DOHH2 (cell line): ENCODE results near the gene RBM33.

Source experiments
- H3F3A ChIP-seq: fragments of 200-600 bp; sonication (generic), shearing (Covaris generic); 2 replicates; pipeline ENCODE4 v1.6.0; 2016; ENCODE audit warnings: antibody characterized with exemption, mild to moderate bottlenecking; ENCODE audit not compliant: control insufficient read depth, insufficient read depth
- H3K27ac ChIP-seq: fragments of 200-600 bp; sonication (generic); 2 replicates; pipeline ENCODE4 v1.5.1; 2014; ENCODE audit warnings: low read depth, mild to moderate bottlenecking, low read length, moderate library complexity
- H3K27me3 ChIP-seq: fragments of 200-600 bp; sonication (generic); 2 replicates; pipeline ENCODE4 v1.6.1; 2014; ENCODE audit warnings: mild to moderate bottlenecking, low read length, mixed read lengths; ENCODE audit not compliant: control insufficient read depth
- H3K36me3 ChIP-seq: fragments of 200-600 bp; sonication (generic); 2 replicates; pipeline ENCODE4 v1.6.1; 2014; ENCODE audit warnings: mild to moderate bottlenecking, low read length, moderate library complexity, mixed read lengths; ENCODE audit not compliant: control insufficient read depth
- H3K4me1 ChIP-seq: fragments of 200-600 bp; sonication (generic); 2 replicates; pipeline ENCODE4 v1.6.1; 2014; ENCODE audit warnings: mild to moderate bottlenecking, low read length, mixed read lengths; ENCODE audit not compliant: control insufficient read depth
- H3K4me2 ChIP-seq: fragments of 200-600 bp; sonication (generic); 2 replicates; pipeline ENCODE4 v1.6.0; 2014; ENCODE audit warnings: mild to moderate bottlenecking, low read length, moderate library complexity
- H3K4me3 ChIP-seq: fragments of 200-600 bp; sonication (generic); 2 replicates; pipeline ENCODE4 v1.5.1; 2014; ENCODE audit warnings: mild to moderate bottlenecking, low read length, mixed read lengths
- H3K79me2 ChIP-seq: fragments of 200-600 bp; sonication (generic); 2 replicates; pipeline ENCODE4 v1.6.1; 2014; ENCODE audit warnings: mild to moderate bottlenecking, low read length, mixed read lengths; ENCODE audit not compliant: control insufficient read depth
- H3K9me2 ChIP-seq: fragments of 200-600 bp; sonication (generic); replicated peaks from 2 replicates; pipeline ENCODE4 v1.6.1; 2014; ENCODE audit warnings: mild to moderate bottlenecking, low read length, mixed read lengths; ENCODE audit not compliant: control insufficient read depth
- H3K9me3 ChIP-seq: fragments of 200-600 bp; sonication (generic); 2 replicates; pipeline ENCODE4 v1.6.1; 2014; ENCODE audit warnings: antibody characterized with exemption, low read length, mixed read lengths; ENCODE audit not compliant: control insufficient read depth, insufficient read depth
- H4K20me1 ChIP-seq: fragments of 200-600 bp; sonication (generic); 2 replicates; pipeline ENCODE4 v1.6.0; 2014; ENCODE audit warnings: low read depth, mild to moderate bottlenecking, antibody characterized with exemption, low read length, moderate library complexity; ENCODE audit not compliant: control insufficient read depth, insufficient read depth
- CTCF ChIP-seq: fragments of 200-600 bp; sonication (generic); IDR thresholded peaks from one replicate; pipeline ENCODE4 v1.5.1; 2014; ENCODE audit warnings: antibody characterized with exemption, mild to moderate bottlenecking, low read depth, low read length; ENCODE audit not compliant: poor library complexity, severe bottlenecking
- EZH2phosphoT487 ChIP-seq: fragments of 200-600 bp; sonication (generic); IDR thresholded peaks from 2 replicates; pipeline ENCODE4 v1.6.1; 2017; ENCODE audit warnings: borderline replicate concordance, mild to moderate bottlenecking, antibody characterized with exemption, low read length, moderate library complexity, mixed read lengths

The RBM33 gene

GRCh38 chr7:155731871-155732270 is 87.4 kb downstream of the RBM33 start:
- Histone ChIP-seq H3K36me3 (peaks cover 88% of the 10 kb centered on the region), H3F3A (peaks cover 29% of the 10 kb centered on the region), H3K9me3 (peaks cover 9% of the 10 kb centered on the region; the same call in 1 of the 2 replicates), H3K9me2 (no peaks in the 10 kb centered on the region), H3K79me2 (peaks cover 97% of the 10 kb centered on the region), H3K4me1 (peaks cover 99% of the 10 kb centered on the region), H4K20me1 (no peaks in the 10 kb centered on the region), H3K27me3 (no peaks in the 10 kb centered on the region), H3K4me2 (peak overlapping the region; percentile 65), H3K4me3 (peak overlapping the region; percentile 42), H3K27ac (peak overlapping the region; percentile 60)
- TF ChIP-seq CTCF (no peak), EZH2phosphoT487 (no peak)

DNA sequence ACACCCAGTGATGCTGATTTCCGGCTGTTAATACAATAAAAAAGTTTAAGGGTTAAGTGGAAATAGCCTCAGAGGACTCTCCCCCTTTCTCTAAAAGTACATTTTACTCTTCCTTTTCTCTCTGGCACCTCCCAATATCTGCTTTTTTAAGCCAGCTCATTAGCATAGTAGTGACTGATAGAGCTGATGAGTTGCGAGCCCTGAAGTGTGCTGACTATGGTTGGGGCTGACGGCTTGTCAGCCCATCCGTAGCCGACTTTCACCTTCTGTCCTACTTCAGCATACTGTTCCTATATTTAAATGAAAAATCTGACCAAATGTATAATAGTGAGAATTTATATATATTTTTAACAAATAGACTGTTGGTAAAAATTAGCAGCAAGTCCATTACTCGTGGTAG is 87.8 kb downstream of the RBM33 start:
- H4K20me1 ChIP-seq, result no peaks in the 10 kb centered on the region
- H3K4me2 ChIP-seq, result peak overlapping the region; percentile 65
- peaks cover 33% of the 10 kb centered on the region for H3F3A ChIP-seq
- peak overlapping the region; percentile 42 for H3K4me3 ChIP-seq
- no peaks in the 10 kb centered on the region for H3K27me3 ChIP-seq
- H3K4me1 ChIP-seq, result peaks cover 99% of the 10 kb centered on the region
- H3K79me2 ChIP-seq, result peaks cover 97% of the 10 kb centered on the region
- no peaks in the 10 kb centered on the region for H3K9me2 ChIP-seq
- H3K9me3 ChIP-seq, result peaks cover 9% of the 10 kb centered on the region; the same call in 1 of the 2 replicates
- H3K36me3 ChIP-seq, result peaks cover 88% of the 10 kb centered on the region
- no peak for TF ChIP-seq CTCF
- TF ChIP-seq EZH2phosphoT487, result no peak
- H3K27ac ChIP-seq, result peak overlapping the region; percentile 60

DNA sequence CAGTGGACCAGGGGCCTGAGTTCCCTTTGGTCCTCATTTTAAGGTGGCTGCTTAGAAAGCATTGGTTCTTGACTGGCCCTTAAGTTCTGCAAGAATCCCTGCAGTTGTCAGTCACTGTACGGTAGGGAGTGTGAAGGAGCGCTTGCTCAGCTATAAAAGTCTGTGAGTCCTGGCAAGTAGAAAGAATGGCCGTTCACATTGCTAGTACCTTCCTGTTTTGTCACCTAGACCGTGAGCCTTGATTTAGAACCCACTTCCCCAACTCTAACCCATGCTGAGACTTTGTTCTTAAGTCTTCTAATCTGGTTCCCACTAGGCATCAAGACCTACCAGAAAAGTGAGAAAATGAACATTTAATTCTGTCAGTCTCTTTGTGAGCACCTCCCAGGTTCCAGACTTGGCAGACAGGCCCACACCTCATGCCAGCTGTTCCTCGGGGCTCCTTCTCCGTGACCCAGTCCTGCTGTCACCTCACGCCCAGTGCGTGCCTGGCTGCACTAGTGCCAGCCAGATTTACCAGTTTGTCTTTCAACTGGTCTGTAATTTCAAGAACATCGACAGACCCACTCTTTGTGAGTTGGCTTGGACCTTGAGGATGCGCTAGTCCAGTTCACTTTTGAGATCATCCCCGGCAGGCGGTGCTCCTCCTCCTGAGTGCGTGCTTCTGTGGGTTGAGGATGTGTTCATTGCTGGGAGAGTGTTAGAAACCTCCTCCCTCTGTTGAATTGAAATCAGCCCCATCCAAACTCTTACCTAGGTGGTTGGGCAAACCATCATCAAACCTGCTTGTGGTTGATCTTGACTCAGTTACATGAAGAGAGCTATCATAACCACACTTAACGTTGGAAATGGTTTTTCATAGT is 89.4 kb downstream of the RBM33 start:
- H3K27ac ChIP-seq, result peak overlapping the region; percentile 60
- no peaks in the 10 kb centered on the region for H3K27me3 ChIP-seq
- peak overlapping the region; percentile 65 for H3K4me2 ChIP-seq
- H3K4me3 ChIP-seq, result no peak overlapping the region
- H3F3A ChIP-seq, result peaks cover 42% of the 10 kb centered on the region
- H3K4me1 ChIP-seq, result peaks cover 100% of the 10 kb centered on the region
- no peaks in the 10 kb centered on the region for H3K9me2 ChIP-seq
- no peak for TF ChIP-seq EZH2phosphoT487
- TF ChIP-seq CTCF, result no peak
- H3K9me3 ChIP-seq, result no peaks in the 10 kb centered on the region
- H4K20me1 ChIP-seq, result no peaks in the 10 kb centered on the region
- peaks cover 90% of the 10 kb centered on the region for H3K79me2 ChIP-seq
- H3K36me3 ChIP-seq, result peaks cover 88% of the 10 kb centered on the region
